Tibial nerve (tissue), 4 donors: ENCODE measurements around the gene ZNF142. TPM values are rescaled to one million over a fixed set of nuclear protein-coding genes. Genes with fewer than 3 reads are reported as not detected.

Source experiments
- DNase-seq, 2 donors: peaks; one replicate each; pipeline ENCODE4 v3.0.0-alpha.2; 2019; ENCODE audit warnings: low spot score in 2 of 2
- H3K27ac ChIP-seq, 4 donors: fragments of 200-600 bp; sonication (generic) in 3 of 4; one replicate each; pipeline ENCODE4 v1.5.1; 2017 to 2019; ENCODE audit warnings: mild to moderate bottlenecking in 1 of 4
- H3K27me3 ChIP-seq, 2 donors: fragments of 200-600 bp; sonication (generic) in 1 of 2; one replicate each; pipeline versions ENCODE4 v1.5.1 to v1.6.0; 2017 to 2019
- H3K36me3 ChIP-seq, 3 donors: fragments of 200-600 bp; sonication (generic); one replicate each; pipeline ENCODE4 v1.5.1; 2018 to 2019
- H3K4me1 ChIP-seq, 4 donors: fragments of 200-600 bp; sonication (generic) in 3 of 4; one replicate each; pipeline ENCODE4 v1.5.1; 2017 to 2019
- H3K4me3 ChIP-seq, 4 donors: fragments of 200-600 bp; sonication (generic) in 3 of 4; one replicate each; pipeline ENCODE4 v1.5.1; 2017 to 2019; ENCODE audit warnings: mild to moderate bottlenecking in 1 of 4, moderate library complexity in 1 of 4
- H3K9me3 ChIP-seq, 4 donors: fragments of 200-600 bp; sonication (generic) in 3 of 4; one replicate each; pipeline ENCODE4 v1.5.1; 2017 to 2019
- CTCF ChIP-seq, 5 experiments: fragments of 200-600 bp in 3 of 5; fragments of 450-650 bp in 2 of 5; sonication (generic) in 3 of 5; IDR thresholded peaks; one replicate each; pipeline ENCODE4 v1.5.1; 2016 to 2019; ENCODE audit warnings: antibody characterized with exemption in 5 of 5, mild to moderate bottlenecking in 3 of 5, moderate library complexity in 2 of 5
- EP300 ChIP-seq, 2 donors: sonication (generic); formaldehyde crosslinking; IDR thresholded peaks; one replicate each; pipeline ENCODE4 v1.6.1; 2017; ENCODE audit warnings: antibody characterized with exemption in 2 of 2, mild to moderate bottlenecking in 1 of 2
- POLR2A ChIP-seq, 2 donors: fragments of 450-650 bp; IDR thresholded peaks; one replicate each; pipeline ENCODE4 v1.6.1; 2017; ENCODE audit warnings: antibody characterized with exemption in 2 of 2, mild to moderate bottlenecking in 2 of 2, moderate library complexity in 2 of 2
- WGBS, 2 donors: methylation state at CpG; one replicate each; pipeline ENCODE4 v1.1.5; 2018; 5-methylcytosine and 5-hydroxymethylcytosine counted together
- total RNA-seq, 4 donors: library from RNA; depleted of rRNA; stranded (reverse); fragments of >200 nt; gene quantifications; one replicate each; pipeline ENCODE4 v1.1.0, GENCODE V29; 2016

Gene ZNF142
- total RNA-seq = 10 to 100 TPM; 24.7 to 31.7 (median 26.6) TPM

- Histone ChIP-seq H3K27ac (peak within 1 kb of the TSS; percentile 15 to 89 (median 66)), H3K36me3 (peaks cover 0 to 63% (median 13%) of the 10 kb centered on the region in 3 donors), H3K4me3 (peak within 1 kb of the TSS; percentile 57 to 91 (median 67)), H3K4me1 (peaks cover 0 to 36% (median 12%) of the 10 kb centered on the region in 4 donors), H3K27me3 (no peaks in the 10 kb centered on the region), H3K9me3 (no peaks in the 10 kb centered on the region)
- TF ChIP-seq POLR2A (IDR thresholded peaks at IDR 0.05) (peak; percentile 18 to 35), CTCF (IDR thresholded peaks at IDR 0.05) (no peak), EP300 (IDR thresholded peaks at IDR 0.05) (peak; percentile 47 to 68)
- peak; percentile 82 to 94 for DNase-seq
- WGBS, 2 donors = 1% methylated on average over 46 to 48 of the region's 49 CpGs
Measured at GRCh38 chr2:218659258-218659987, at the start of gene ZNF142, which contains the start of gene BCS1L. TSS of gene ZNF142 (minus strand) at chr2:218659623. CDS start at chr2:218656429, 3,194 bp downstream. TSS of gene BCS1L (plus strand) at chr2:218659683. CDS start at chr2:218660988, 1,305 bp downstream.

- Histone ChIP-seq H3K9me3 (no peaks in the 10 kb centered on the region), H3K36me3 (no peaks in the 10 kb centered on the region), H3K27ac (no peak overlapping the region), H3K27me3 (no peaks in the 10 kb centered on the region), H3K4me3 (no peak overlapping the region), H3K4me1 (peaks cover 0 to 21% (median 6%) of the 10 kb centered on the region in 4 donors)
- WGBS, 2 donors = 90 to 97% methylated on average over 4 of the region's 4 CpGs
- TF ChIP-seq CTCF (IDR thresholded peaks at IDR 0.05) = no peak
- no peak for TF ChIP-seq POLR2A (IDR thresholded peaks at IDR 0.05)
- no peak for TF ChIP-seq EP300 (IDR thresholded peaks at IDR 0.05)
- DNase-seq = no peak
Measured at GRCh38 chr2:218708086-218708485, 48.7 kb upstream of the ZNF142 start.

- no peaks in the 10 kb centered on the region for H3K9me3 ChIP-seq
- H3K36me3 ChIP-seq = peaks cover 0 to 42% (median 0%) of the 10 kb centered on the region in 3 donors
- no peak overlapping the region for H3K27ac ChIP-seq
- H3K4me3 ChIP-seq = no peak overlapping the region
- TF ChIP-seq POLR2A (IDR thresholded peaks at IDR 0.05) (no peak), EP300 (IDR thresholded peaks at IDR 0.05) (no peak), CTCF (IDR thresholded peaks at IDR 0.05) (no peak)
- no peaks in the 10 kb centered on the region for H3K4me1 ChIP-seq
- H3K27me3 ChIP-seq = no peaks in the 10 kb centered on the region
- 89 to 92% methylated on average over 4 of the region's 4 CpGs for WGBS, 2 donors
- no peak for DNase-seq
Measured at GRCh38 chr2:218703341-218703740, 43.9 kb upstream of the ZNF142 start.

GRCh38 chr2:218701806-218702205 lies 42.4 kb upstream of the ZNF142 start:
- 94 to 96% methylated on average over 2 of the region's 2 CpGs for WGBS, 2 donors
- H3K4me3 ChIP-seq = no peak overlapping the region
- no peaks in the 10 kb centered on the region for H3K27me3 ChIP-seq
- H3K9me3 ChIP-seq = no peaks in the 10 kb centered on the region
- no peak for DNase-seq
- no peak overlapping the region for H3K27ac ChIP-seq
- no peaks in the 10 kb centered on the region for H3K4me1 ChIP-seq
- TF ChIP-seq POLR2A (IDR thresholded peaks at IDR 0.05) (no peak), CTCF (IDR thresholded peaks at IDR 0.05) (no peak), EP300 (IDR thresholded peaks at IDR 0.05) (no peak)
- H3K36me3 ChIP-seq = peaks cover 0 to 58% (median 0%) of the 10 kb centered on the region in 3 donors

- Histone ChIP-seq H3K9me3 (no peaks in the 10 kb centered on the region), H3K4me1 (no peaks in the 10 kb centered on the region), H3K4me3 (no peak overlapping the region), H3K27ac (no peak overlapping the region), H3K36me3 (peaks cover 0 to 84% (median 6%) of the 10 kb centered on the region in 3 donors), H3K27me3 (no peaks in the 10 kb centered on the region)
- TF ChIP-seq EP300 (IDR thresholded peaks at IDR 0.05) (no peak), CTCF (IDR thresholded peaks at IDR 0.05) (no peak), POLR2A (IDR thresholded peaks at IDR 0.05) (no peak)
- 91 to 94% methylated on average over 7 to 8 of the region's 8 CpGs for WGBS, 2 donors
- no peak for DNase-seq
Measured at GRCh38 chr2:218698885-218699284, 39.5 kb upstream of the ZNF142 start.
